Cardiac fibroblast (primary cell): ENCODE data around the gene PLA2G2A.

ENCODE experiments used
- DNase-seq, 2 donors: peaks; one replicate each; pipeline versions ENCODE4 v3.0.0 to v3.0.0-alpha.2; 2010; ENCODE audit warnings: low read depth in 2 of 2
- H3K4me3 ChIP-seq, 2 donors: replicated peaks in 1 of 2; 1 replicate in 1 of 2; 2 replicates in 1 of 2; pipeline ENCODE4 v1.5.1; 2011; ENCODE audit warnings: low read depth in 2 of 2, low read length in 2 of 2, mild to moderate bottlenecking in 2 of 2, moderate library complexity in 1 of 2
- CTCF ChIP-seq: IDR thresholded peaks from one replicate; pipeline ENCODE4 v1.5.1; 2011; ENCODE audit warnings: low read depth, mild to moderate bottlenecking, low read length, inconsistent platforms

PLA2G2A gene

GRCh38 chr1:19973616-19974015 lies 5.8 kb downstream of the PLA2G2A start:
- no peak for TF ChIP-seq CTCF
- no peak overlapping the region for H3K4me3 ChIP-seq
- peak in 1 of 2 donors; percentile 12 for DNase-seq

- H3K4me3 ChIP-seq = no peak overlapping the region
- TF ChIP-seq CTCF = no peak
- DNase-seq = no peak
Measured at GRCh38 chr1:19971664-19972063, 7.8 kb downstream of the PLA2G2A start.

GRCh38 chr1:19969898-19970660 lies 9.3 kb downstream of the PLA2G2A start:
- DNase-seq = peak in 1 of 2 donors; percentile 24
- H3K4me3 ChIP-seq = no peak overlapping the region
- TF ChIP-seq CTCF = no peak

DNA sequence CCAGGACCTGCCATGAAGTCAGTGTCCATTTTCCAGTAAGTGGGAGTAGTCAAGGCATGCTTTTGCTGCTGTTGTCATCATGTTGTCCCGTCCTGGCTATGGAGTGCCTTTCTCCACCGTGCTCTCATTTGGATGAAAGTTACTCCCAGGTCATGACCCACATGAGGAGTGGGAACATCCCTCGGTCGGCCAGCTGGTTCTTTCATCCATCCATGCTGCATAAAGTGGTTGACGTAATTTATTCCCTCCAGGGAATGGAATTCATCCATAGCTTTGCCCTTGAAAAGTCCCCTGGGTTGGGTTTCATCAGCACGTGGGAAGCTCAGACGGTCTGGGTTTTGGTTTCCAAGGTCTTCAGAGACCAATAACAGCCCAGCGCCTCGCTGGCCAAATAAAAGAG lies 11.6 kb downstream of the PLA2G2A start:
- DNase-seq = peak in 1 of 2 donors; percentile 33

GRCh38 chr1:19964542-19964941 lies 14.9 kb downstream of the PLA2G2A start:
- TF ChIP-seq CTCF = no peak
- no peak overlapping the region for H3K4me3 ChIP-seq
- DNase-seq = no peak

More for the DNA sequence above, 11.6 kb downstream of the PLA2G2A start:
- H3K4me3 ChIP-seq = no peak overlapping the region
- no peak for TF ChIP-seq CTCF

DNA sequence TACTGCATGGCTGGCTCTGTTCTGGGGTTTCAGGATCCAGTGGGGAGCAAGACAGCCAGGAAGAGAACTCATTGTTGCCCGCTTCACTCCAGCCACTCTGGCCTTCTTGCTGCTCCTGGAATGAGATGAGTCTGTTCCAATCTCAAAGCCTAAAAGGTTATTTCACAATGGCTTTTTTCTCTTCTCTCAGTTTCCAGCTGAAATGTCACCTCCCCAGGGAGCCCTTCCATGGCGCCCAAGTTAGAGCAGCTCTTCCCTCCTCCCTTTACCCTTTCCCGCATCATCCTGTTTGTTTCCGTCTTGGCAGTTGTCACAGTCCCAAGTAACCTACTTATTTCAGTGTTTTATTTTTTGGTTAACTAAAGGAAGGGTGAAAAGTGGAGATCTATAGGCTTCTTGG lies 15.8 kb downstream of the PLA2G2A start:
- no peak for TF ChIP-seq CTCF
- DNase-seq = no peak
- H3K4me3 ChIP-seq = no peak overlapping the region

DNA sequence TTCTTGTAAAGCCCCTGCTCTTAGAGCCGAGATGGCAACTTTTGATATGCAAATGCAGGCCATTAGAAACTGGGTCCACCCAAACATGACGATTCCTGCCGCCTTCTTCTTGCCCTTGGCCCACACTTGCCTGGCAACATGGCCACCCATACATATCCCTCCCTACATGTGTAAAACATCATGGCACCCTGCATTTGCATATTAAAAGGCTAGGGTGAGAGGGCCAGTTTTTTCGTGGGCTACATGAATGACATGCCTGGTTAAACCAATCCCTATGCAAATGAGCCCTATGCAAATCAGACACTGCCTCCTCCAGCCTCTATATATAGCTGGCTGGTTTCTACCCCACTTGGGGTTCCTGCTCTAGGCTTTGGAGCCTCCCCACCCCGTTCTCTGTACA lies 18.8 kb downstream of the PLA2G2A start:
- DNase-seq = no peak
- TF ChIP-seq CTCF = no peak
- no peak overlapping the region for H3K4me3 ChIP-seq
